K562 (cell line): ENCODE data around the gene SCAPER. TPM values are rescaled to one million over a fixed set of nuclear protein-coding genes. Genes with fewer than 3 reads are reported as not detected.

Experiments used
- ATAC-seq: fragments of 200-7000 bp; cut with Tn5 transposase; 3 replicates; pipeline ENCODE4 v1.9.1; 2020; ENCODE audit warnings: moderate library complexity
- BruUV-seq: library from RNA; stranded (reverse); fragments of 400-500 nt; replicated peaks from 2 replicates; lab custom pipeline; 2021; lab: Mats Ljungman, UMichigan
- CTCF ChIA-PET: fragments of 300-600 bp; formaldehyde crosslinking; extraction: SDS; loops from one replicate; lab custom pipeline; 2021; ENCODE audit warnings: low intra/inter-chr PET ratio; lab: Yijun Ruan, JAX
- POLR2A ChIA-PET: fragments of 300-600, 350-650 bp; sonication (Branson Sonifier 250); formaldehyde crosslinking; extraction: SDS; loops from one replicate; lab custom pipeline; 2021; ENCODE audit warnings: antibody characterized with exemption, inconsistent platforms; lab: Yijun Ruan, JAX
- DNase-seq, 4 experiments: peaks; one replicate each; pipeline versions ENCODE4 v3.0.0 to v3.0.0-alpha.2; 2011 to 2018; ENCODE audit warnings: low spot score in 3 of 4, mixed read lengths in 3 of 4; ENCODE audit errors: extremely low read depth in 1 of 4
- FAIRE-seq: peaks from 2 replicates; lab custom pipeline; 2011; peaks lifted over from hg19 to GRCh38; lab: Jason Lieb, UNC
- H2AFZ ChIP-seq: 2 replicates; pipeline ENCODE4 v1.6.0; 2011; ENCODE audit warnings: low read depth, low read length, control low read depth, inconsistent platforms
- H3K27ac ChIP-seq: fragments of 200-600 bp; 3 replicates; pipeline ENCODE4 v1.8.0; 2011; ENCODE audit warnings: low read depth, mild to moderate bottlenecking, control low read depth, inconsistent platforms, low read length, moderate library complexity, mixed read lengths; ENCODE audit errors: extremely low read depth
- H3K27me3 ChIP-seq, 2 experiments: fragments of 300-600 bp in 1 of 2; 2 replicates in 1 of 2; 3 replicates in 1 of 2; pipeline versions ENCODE4 v1.6.0 to v1.8.0; 2011; ENCODE audit warnings: inconsistent platforms in 2 of 2, low read length in 2 of 2, mild to moderate bottlenecking in 1 of 2, mixed read lengths in 1 of 2, moderate library complexity in 1 of 2; ENCODE audit not compliant: control insufficient read depth in 2 of 2, insufficient read depth in 2 of 2
- H3K36me3 ChIP-seq: fragments of 300-600 bp; 3 replicates; pipeline ENCODE4 v1.8.0; 2011; ENCODE audit warnings: mild to moderate bottlenecking, low read length, inconsistent platforms; ENCODE audit not compliant: control insufficient read depth, insufficient read depth
- H3K4me1 ChIP-seq, 2 experiments: fragments of 200-600 bp in 1 of 2; replicated peaks in 1 of 2; 2 replicates in 1 of 2; 3 replicates in 1 of 2; pipeline versions ENCODE4 v1.5.1 to v1.8.0; 2011; ENCODE audit warnings: inconsistent platforms in 2 of 2, low read length in 2 of 2, mild to moderate bottlenecking in 1 of 2, mixed read lengths in 1 of 2, moderate library complexity in 1 of 2; ENCODE audit not compliant: control insufficient read depth in 2 of 2, insufficient read depth in 2 of 2
- H3K4me2 ChIP-seq: 2 replicates; pipeline ENCODE4 v1.6.1; 2011; ENCODE audit warnings: low read length, control low read depth, inconsistent platforms, mixed read lengths; ENCODE audit not compliant: insufficient read depth
- H3K4me3 ChIP-seq: fragments of 200-600 bp; sonication (generic), shearing (Covaris generic); 2 replicates; pipeline ENCODE4 v1.5.1; 2016; ENCODE audit warnings: control low read depth, inconsistent platforms
- H3K79me2 ChIP-seq: fragments of 200-600 bp; 3 replicates; pipeline ENCODE4 v1.8.0; 2011; ENCODE audit warnings: low read length, inconsistent platforms; ENCODE audit not compliant: control insufficient read depth, insufficient read depth
- H3K9ac ChIP-seq, 2 experiments: 2 replicates each; pipeline versions ENCODE4 v1.6.0 to v1.6.1; 2011; ENCODE audit warnings: low read depth in 2 of 2, low read length in 2 of 2, control low read depth in 1 of 2, inconsistent platforms in 1 of 2, mild to moderate bottlenecking in 1 of 2, mixed read lengths in 1 of 2; ENCODE audit not compliant: insufficient read depth in 1 of 2
- H3K9me1 ChIP-seq: one replicate; pipeline ENCODE4 v1.6.0; 2011; ENCODE audit warnings: inconsistent platforms, mild to moderate bottlenecking, low read length, moderate library complexity; ENCODE audit not compliant: control insufficient read depth, insufficient read depth
- H3K9me3 ChIP-seq: replicated peaks from 2 replicates; pipeline ENCODE4 v1.5.1; 2011; ENCODE audit warnings: low read depth, low read length, inconsistent platforms; ENCODE audit not compliant: control insufficient read depth, insufficient read depth
- H4K20me1 ChIP-seq: replicated peaks from 2 replicates; pipeline ENCODE4 v1.6.1; 2011; ENCODE audit warnings: low read length, inconsistent platforms, mixed read lengths; ENCODE audit not compliant: control insufficient read depth, insufficient read depth
- AFF4 ChIP-seq: sonication (generic); formaldehyde crosslinking; IDR thresholded peaks from 2 replicates; pipeline ENCODE4 v1.8.0; 2023; ENCODE audit warnings: mild to moderate bottlenecking, missing genetic modification reagents
- BACH1 ChIP-seq: fragments of 200-800 bp; sonication (Bioruptor generic); IDR thresholded peaks from 2 replicates; pipeline ENCODE4 v1.6.1; 2016; ENCODE audit warnings: missing genetic modification characterization, missing compliant biosample characterization
- CHD1 ChIP-seq: fragments of 200-600 bp; sonication (generic); IDR thresholded peaks from one replicate; pipeline ENCODE4 v1.6.1; 2012; ENCODE audit warnings: mild to moderate bottlenecking, moderate library complexity, low read length, inconsistent platforms
- CTCF ChIP-seq, 3 experiments: IDR thresholded peaks in 2 of 3; conservative IDR thresholded peaks in 1 of 3; 2 replicates each; pipeline ENCODE4 v1.5.1; 2011 to 2012; ENCODE audit warnings: low read length in 3 of 3, mild to moderate bottlenecking in 3 of 3, control low read depth in 2 of 3, improper control_type of control experiment in 1 of 3, inconsistent platforms in 1 of 3, low read depth in 1 of 3, mixed read lengths in 1 of 3, moderate library complexity in 1 of 3; ENCODE audit not compliant: insufficient read depth in 2 of 3
- ESRRA ChIP-seq: fragments of 450-650 bp; IDR thresholded peaks from 2 replicates; pipeline ENCODE4 v1.6.1; 2014; ENCODE audit warnings: low read depth, mild to moderate bottlenecking, moderate library complexity, borderline replicate concordance
- KDM1A ChIP-seq, 2 experiments: fragments of 450-650 bp; IDR thresholded peaks; 2 replicates each; pipeline ENCODE4 v1.6.1; 2016; ENCODE audit warnings: mild to moderate bottlenecking in 2 of 2
- MCM3 ChIP-seq: fragments of 450-650 bp; IDR thresholded peaks from 2 replicates; pipeline ENCODE4 v1.6.1; 2016
- MIER1 ChIP-seq: fragments of 450-650 bp; IDR thresholded peaks from 2 replicates; pipeline ENCODE4 v1.6.1; 2016; ENCODE audit warnings: antibody characterized with exemption, mild to moderate bottlenecking, low read depth
- TCFL5 ChIP-seq: fragments of 250-450 bp; sonication (Bioruptor Pico); conservative IDR thresholded peaks from 2 replicates; pipeline ENCODE4 v1.6.1; 2021; ENCODE audit warnings: mild to moderate bottlenecking, moderate library complexity, matching md5 sums
- TRIM25 ChIP-seq: fragments of 450-650 bp; IDR thresholded peaks from 2 replicates; pipeline ENCODE4 v1.7.0; 2016; ENCODE audit warnings: borderline replicate concordance
- ZNF197 ChIP-seq: fragments of 200-800 bp; sonication (Bioruptor generic); IDR thresholded peaks from 2 replicates; pipeline ENCODE4 v1.6.1; 2016; ENCODE audit warnings: low read depth, missing genetic modification characterization, missing compliant biosample characterization
- ZNF274 ChIP-seq: IDR thresholded peaks from 2 replicates; pipeline ENCODE4 v1.6.1; 2011; ENCODE audit warnings: low read depth, mild to moderate bottlenecking, low read length, moderate library complexity, borderline replicate concordance
- ZNF384 ChIP-seq: IDR thresholded peaks from 2 replicates; pipeline ENCODE4 v1.6.1; 2012; ENCODE audit warnings: low read depth, low read length, improper control_type of control experiment
- ZNF436 ChIP-seq: fragments of 250-450, 450-650 bp; sonication (Bioruptor Pico); formaldehyde crosslinking; IDR thresholded peaks from 2 replicates; pipeline ENCODE4 v1.7.0; 2020; ENCODE audit warnings: mild to moderate bottlenecking
- WGBS: fragments of 100-300 bp; shearing (Covaris generic); methylation state at CpG from one replicate; pipeline ENCODE4 v1.1.6; 2016; ENCODE audit warnings: low coverage, mixed read lengths; ENCODE audit not compliant: insufficient coverage; ENCODE audit errors: missing lambda C conversion rate; 5-methylcytosine and 5-hydroxymethylcytosine counted together
- in situ Hi-C: fragments of 300-500 bp; cut with MboI; formaldehyde crosslinking; loops from 4 replicates; pipeline ENCODE4 v1.15.0; 2018; ENCODE audit warnings: inconsistent platforms, mixed read lengths
- intact Hi-C: fragments of 100-400 bp; cut with micrococcal nuclease; formaldehyde crosslinking; loops from 2 replicates; pipeline ENCODE4 v1.14.2; 2022
- polyA plus RNA-seq, 8 experiments: library from polyadenylated mRNA; depleted of rRNA in 4 of 8; stranded (reverse) in 5 of 8; unstranded in 3 of 8; fragments of >200 nt; fragmentation: Nextera tagmentation in 2 of 8; fragmentation: Illumina TruSeq in 1 of 8; extraction: Ambion mirVana in 2 of 8; extraction: Trizol in 1 of 8; gene quantifications; 2 replicates each; pipeline versions ENCODE4 v1.2.1 to v1.2.3, GENCODE V29; 2011 to 2014; ENCODE audit warnings: inconsistent platforms in 1 of 8, missing spikeins in 1 of 8
- total RNA-seq, 7 experiments: library from RNA; depleted of rRNA in 6 of 7; stranded (reverse); fragments of >200 nt in 6 of 7; fragmentation: Illumina TruSeq in 2 of 7; extraction: Trizol in 2 of 7; gene quantifications; 2 replicates each; pipeline versions ENCODE4 v1.2.1 to v1.2.3, GENCODE V29; 2011 to 2021; ENCODE audit warnings: low replicate concordance in 1 of 7

Gene SCAPER
- total and polyA plus RNA-seq, 9 of the 15 experiments (the other 6 are each of a cell fraction or from before 2014, with no cell fraction given) = 1.3 to 5.7 (median 3.2) TPM

GRCh38 chr15:76401285-76401684, 503.9 kb downstream of the SCAPER start:
- DNase-seq (no peak), ATAC-seq (no peak), FAIRE-seq (no peak)
- ChIA-PET CTCF (no interaction called here), POLR2A (no interaction called here)
- H3K4me3 ChIP-seq = no peak overlapping the region
- no peaks in the 10 kb centered on the region for H3K9me3 ChIP-seq
- no peak overlapping the region for H3K4me2 ChIP-seq
- no peaks in the 10 kb centered on the region for H3K36me3 ChIP-seq
- intact Hi-C loops (no loop called here), in situ Hi-C loops (no loop called here)
- no peaks in the 10 kb centered on the region for H4K20me1 ChIP-seq
- no peaks in the 10 kb centered on the region for H3K4me1 ChIP-seq
- peaks cover 0 to 2% of the 10 kb centered on the region in 2 experiments; a peak in 2 of 5 replicates for H3K27me3 ChIP-seq
- WGBS = 0% methylated on average over 1 of the region's 1 CpG
- H3K9ac ChIP-seq = no peak overlapping the region
- no peak for TF ChIP-seq MIER1
- TF ChIP-seq AFF4 (CRISPR knock-in tag) = no peak
- TF ChIP-seq MCM3 = no peak
- no peak for TF ChIP-seq CTCF (IDR thresholded peaks at IDR 0.05 in 2 of 3, conservative IDR thresholded peaks at IDR 0.05 in 1 of 3; ENCODE audit: insufficient read depth in 2 of 3, low read depth in 1 of 3, low read length in 3 of 3)
- no peak for TF ChIP-seq ZNF436 (CRISPR knock-in tag)
- TF ChIP-seq BACH1 (tag) = no peak
- no peak for TF ChIP-seq TCFL5 (CRISPR knock-in tag)
- no peak for TF ChIP-seq ZNF197
- no peak for TF ChIP-seq TRIM25
- no peak for TF ChIP-seq KDM1A (IDR thresholded peaks at IDR 0.05)
- no peak for TF ChIP-seq ZNF384
- no peak for TF ChIP-seq ZNF274
- TF ChIP-seq CHD1 = no peak
- no peak for TF ChIP-seq ESRRA
- no TSS peak for BruUV-seq
- H3K79me2 ChIP-seq = no peaks in the 10 kb centered on the region
- H3K9me1 ChIP-seq = no peaks in the 10 kb centered on the region
- H3K27ac ChIP-seq = no peak overlapping the region
- no peak overlapping the region for H2AFZ ChIP-seq
